WTC11 (cell line): Measurements from ENCODE around the gene AMACR. TPM values are rescaled to one million over a fixed set of nuclear protein-coding genes. Genes with fewer than 3 reads are reported as not detected.

Experiments used
- ATAC-seq: fragments of 200-7000 bp; cut with Tn5 transposase; 2 replicates; pipeline ENCODE4 v1.10.0; 2021; ENCODE audit warnings: mild to moderate bottlenecking, moderate library complexity
- CTCF ChIA-PET: fragments of 300-600 bp; sonication (Branson Sonifier 250); formaldehyde crosslinking; loops from one replicate; lab custom pipeline; 2021; ENCODE audit warnings: antibody characterized with exemption; lab: Charles Lee
- POLR2A ChIA-PET: fragments of 350-600 bp; sonication (Branson Sonifier 250); formaldehyde crosslinking; loops from one replicate; lab custom pipeline; 2021; ENCODE audit warnings: antibody characterized with exemption; lab: Charles Lee
- DNase-seq: peaks from one replicate; pipeline ENCODE4 v3.0.0; 2021; ENCODE audit warnings: low spot score
- H3K27ac Mint-ChIP-seq: 2 replicates; pipeline ENCODE4 v1.8.0; 2021; ENCODE audit warnings: mixed read lengths
- H3K27me3 Mint-ChIP-seq: 2 replicates; pipeline ENCODE4 v1.8.0; 2021; ENCODE audit warnings: low read depth, mild to moderate bottlenecking, moderate library complexity, mixed read lengths
- H3K36me3 Mint-ChIP-seq: 2 replicates; pipeline ENCODE4 v1.8.0; 2021; ENCODE audit warnings: mixed read lengths
- H3K4me1 Mint-ChIP-seq: 2 replicates; pipeline ENCODE4 v1.8.0; 2022; ENCODE audit warnings: mixed read lengths
- H3K4me3 Mint-ChIP-seq: 2 replicates; pipeline ENCODE4 v1.8.0; 2021; ENCODE audit warnings: mild to moderate bottlenecking, moderate library complexity, mixed read lengths
- H3K9me3 Mint-ChIP-seq: 2 replicates; pipeline ENCODE4 v1.8.0; 2021; ENCODE audit warnings: mixed read lengths
- CBFB ChIP-seq: sonication (generic); formaldehyde crosslinking; IDR thresholded peaks from 2 replicates; pipeline ENCODE4 v1.8.1; 2022; ENCODE audit warnings: mild to moderate bottlenecking, low read depth, missing genetic modification reagents
- HMGA2 ChIP-seq: fragments of 250-450 bp; sonication (Bioruptor Pico); IDR thresholded peaks from 2 replicates; pipeline ENCODE4 v1.4.0; 2021; ENCODE audit warnings: mild to moderate bottlenecking, moderate library complexity
- IRF1 ChIP-seq: sonication (generic); formaldehyde crosslinking; IDR thresholded peaks from 2 replicates; pipeline ENCODE4 v1.8.0; 2023; ENCODE audit warnings: missing genetic modification reagents
- JUN ChIP-seq: sonication (generic); formaldehyde crosslinking; IDR thresholded peaks from 2 replicates; pipeline ENCODE4 v1.8.0; 2023; ENCODE audit warnings: mild to moderate bottlenecking, missing genetic modification reagents
- KAT7 ChIP-seq: sonication (generic); formaldehyde crosslinking; IDR thresholded peaks from 2 replicates; pipeline ENCODE4 v1.8.1; 2023; ENCODE audit warnings: missing genetic modification reagents, mild to moderate bottlenecking, borderline replicate concordance
- MYBL2 ChIP-seq: sonication (generic); formaldehyde crosslinking; IDR thresholded peaks from 2 replicates; pipeline ENCODE4 v1.8.1; 2023; ENCODE audit warnings: mild to moderate bottlenecking, moderate library complexity, missing genetic modification reagents
- NFYB ChIP-seq: sonication (generic); formaldehyde crosslinking; conservative IDR thresholded peaks from 2 replicates; pipeline ENCODE4 v1.8.0; 2022; ENCODE audit warnings: low read depth, missing genetic modification reagents
- NR1H2 ChIP-seq: sonication (generic); formaldehyde crosslinking; IDR thresholded peaks from 2 replicates; pipeline ENCODE4 v1.9.0; 2021; ENCODE audit warnings: mild to moderate bottlenecking, moderate library complexity, missing genetic modification reagents
- NR2C2 ChIP-seq: sonication (generic); formaldehyde crosslinking; IDR thresholded peaks from 2 replicates; pipeline ENCODE4 v1.8.0; 2022; ENCODE audit warnings: mild to moderate bottlenecking, missing genetic modification reagents
- RELA ChIP-seq: sonication (generic); formaldehyde crosslinking; IDR thresholded peaks from 2 replicates; pipeline ENCODE4 v1.8.1; 2022; ENCODE audit warnings: missing genetic modification reagents, mild to moderate bottlenecking, borderline replicate concordance
- RORB ChIP-seq: fragments of 250-450 bp; sonication (Bioruptor Pico); IDR thresholded peaks from 2 replicates; pipeline ENCODE4 v1.9.0; 2021; ENCODE audit warnings: mild to moderate bottlenecking
- SOX15 ChIP-seq: fragments of 250-450 bp; sonication (Bioruptor Pico); IDR thresholded peaks from 2 replicates; pipeline ENCODE4 v1.9.0; 2021; ENCODE audit warnings: mild to moderate bottlenecking
- TCF7 ChIP-seq: sonication (generic); formaldehyde crosslinking; IDR thresholded peaks from 2 replicates; pipeline ENCODE4 v1.8.0; 2022; ENCODE audit warnings: mild to moderate bottlenecking, low read depth, missing genetic modification reagents, moderate library complexity
- TEAD1 ChIP-seq: sonication (generic); formaldehyde crosslinking; IDR thresholded peaks from 2 replicates; pipeline ENCODE4 v1.8.0; 2022; ENCODE audit warnings: mild to moderate bottlenecking, missing genetic modification reagents
- ZBTB21 ChIP-seq: sonication (generic); formaldehyde crosslinking; IDR thresholded peaks from 2 replicates; pipeline ENCODE4 v1.8.1; 2023; ENCODE audit warnings: mild to moderate bottlenecking, missing genetic modification reagents, borderline replicate concordance
- ZNF138 ChIP-seq: sonication (generic); formaldehyde crosslinking; conservative IDR thresholded peaks from 2 replicates; pipeline ENCODE4 v1.8.1; 2022; ENCODE audit warnings: mild to moderate bottlenecking, moderate library complexity, missing genetic modification reagents
- ZNF219 ChIP-seq: sonication (generic); formaldehyde crosslinking; IDR thresholded peaks from 2 replicates; pipeline ENCODE4 v1.8.0; 2023; ENCODE audit warnings: missing genetic modification reagents, mild to moderate bottlenecking, borderline replicate concordance
- ZNF232 ChIP-seq: sonication (generic); formaldehyde crosslinking; IDR thresholded peaks from 2 replicates; pipeline ENCODE4 v1.8.0; 2022; ENCODE audit warnings: mild to moderate bottlenecking, missing genetic modification reagents
- ZNF396 ChIP-seq: fragments of 250-450 bp; sonication (Bioruptor Pico); IDR thresholded peaks from 2 replicates; pipeline ENCODE4 v1.8.0; 2021; ENCODE audit warnings: mild to moderate bottlenecking, moderate library complexity, borderline replicate concordance
- ZNF416 ChIP-seq: fragments of 250-450 bp; sonication (Bioruptor Pico); IDR thresholded peaks from 2 replicates; pipeline ENCODE4 v1.9.0; 2021; ENCODE audit warnings: mild to moderate bottlenecking, inconsistent platforms
- total RNA-seq: library from RNA; stranded (reverse); gene quantifications from 3 replicates; pipeline ENCODE4 v1.2.3, GENCODE V29; 2021
- TF ChIP-seq, protein P1 (sequence below): sonication (generic); formaldehyde crosslinking; IDR thresholded peaks from 2 replicates; pipeline ENCODE4 v1.8.0; 2023; ENCODE audit warnings: mild to moderate bottlenecking, missing genetic modification reagents
- TF ChIP-seq, protein P2 (sequence below): sonication (generic); formaldehyde crosslinking; IDR thresholded peaks from 2 replicates; pipeline ENCODE4 v1.8.0; 2022; ENCODE audit warnings: mild to moderate bottlenecking, missing genetic modification reagents
- TF ChIP-seq, protein P3 (sequence below): sonication (generic); formaldehyde crosslinking; IDR thresholded peaks from 2 replicates; pipeline ENCODE4 v1.8.1; 2023; ENCODE audit warnings: mild to moderate bottlenecking, missing genetic modification reagents
- TF ChIP-seq, protein P4 (sequence below): sonication (generic); formaldehyde crosslinking; IDR thresholded peaks from 2 replicates; pipeline ENCODE4 v1.8.0; 2022; ENCODE audit warnings: mild to moderate bottlenecking, missing genetic modification reagents
- TF ChIP-seq, protein P5 (sequence below): fragments of 250-450 bp; sonication (Bioruptor Pico); IDR thresholded peaks from 2 replicates; pipeline ENCODE4 v1.9.0; 2021; ENCODE audit warnings: mild to moderate bottlenecking
- TF ChIP-seq, protein P6 (sequence below): fragments of 250-450 bp; sonication (Bioruptor Pico); IDR thresholded peaks from 2 replicates; pipeline ENCODE4 v1.9.0; 2021; ENCODE audit warnings: moderate library complexity, mild to moderate bottlenecking, inconsistent platforms, borderline replicate concordance

AMACR gene
- total RNA-seq, 1 experiment from 2014 or later = 11.9 TPM

DNA sequence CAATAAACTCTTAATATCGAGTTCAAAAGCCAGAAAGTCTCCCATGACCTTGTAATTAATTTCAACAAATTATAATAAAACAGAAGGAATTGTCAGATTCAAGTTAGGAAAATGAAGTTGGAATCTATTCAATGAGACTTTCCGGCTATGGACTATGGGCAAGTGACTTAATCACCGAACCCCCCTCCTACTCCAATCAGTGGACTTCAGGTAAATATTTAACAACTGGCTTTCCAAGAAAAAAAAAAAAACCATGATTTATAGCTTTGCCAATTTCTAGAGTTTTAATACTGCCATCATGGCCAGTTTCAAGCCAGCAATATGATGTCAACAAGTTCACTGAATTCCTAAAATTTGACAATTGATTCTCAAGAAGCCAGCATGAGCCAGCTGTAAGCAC is 27.8 kb downstream of the AMACR start:
- peaks cover 55% of the 10 kb centered on the region for H3K4me1 Mint-ChIP-seq
- ATAC-seq = no peak
- no peaks in the 10 kb centered on the region for H3K36me3 Mint-ChIP-seq
- no peak overlapping the region for H3K4me3 Mint-ChIP-seq
- no peak for DNase-seq
- no peaks in the 10 kb centered on the region for H3K27me3 Mint-ChIP-seq
- no peak overlapping the region for H3K27ac Mint-ChIP-seq
- POLR2A ChIA-PET = no interaction called here
- TF ChIP-seq IRF1 (CRISPR knock-in tag) (no peak), HMGA2 (no peak), JUN (CRISPR knock-in tag) (no peak), MYBL2 (CRISPR knock-in tag) (no peak), NR1H2 (no peak), ZNF219 (CRISPR knock-in tag) (no peak), ZBTB21 (no peak), SOX15 (CRISPR knock-in tag) (no peak)
- TF ChIP-seq, protein P1, sequence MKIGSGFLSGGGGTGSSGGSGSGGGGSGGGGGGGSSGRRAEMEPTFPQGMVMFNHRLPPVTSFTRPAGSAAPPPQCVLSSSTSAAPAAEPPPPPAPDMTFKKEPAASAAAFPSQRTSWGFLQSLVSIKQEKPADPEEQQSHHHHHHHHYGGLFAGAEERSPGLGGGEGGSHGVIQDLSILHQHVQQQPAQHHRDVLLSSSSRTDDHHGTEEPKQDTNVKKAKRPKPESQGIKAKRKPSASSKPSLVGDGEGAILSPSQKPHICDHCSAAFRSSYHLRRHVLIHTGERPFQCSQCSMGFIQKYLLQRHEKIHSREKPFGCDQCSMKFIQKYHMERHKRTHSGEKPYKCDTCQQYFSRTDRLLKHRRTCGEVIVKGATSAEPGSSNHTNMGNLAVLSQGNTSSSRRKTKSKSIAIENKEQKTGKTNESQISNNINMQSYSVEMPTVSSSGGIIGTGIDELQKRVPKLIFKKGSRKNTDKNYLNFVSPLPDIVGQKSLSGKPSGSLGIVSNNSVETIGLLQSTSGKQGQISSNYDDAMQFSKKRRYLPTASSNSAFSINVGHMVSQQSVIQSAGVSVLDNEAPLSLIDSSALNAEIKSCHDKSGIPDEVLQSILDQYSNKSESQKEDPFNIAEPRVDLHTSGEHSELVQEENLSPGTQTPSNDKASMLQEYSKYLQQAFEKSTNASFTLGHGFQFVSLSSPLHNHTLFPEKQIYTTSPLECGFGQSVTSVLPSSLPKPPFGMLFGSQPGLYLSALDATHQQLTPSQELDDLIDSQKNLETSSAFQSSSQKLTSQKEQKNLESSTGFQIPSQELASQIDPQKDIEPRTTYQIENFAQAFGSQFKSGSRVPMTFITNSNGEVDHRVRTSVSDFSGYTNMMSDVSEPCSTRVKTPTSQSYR (CRISPR knock-in tag) = no peak
- CTCF ChIA-PET = interaction anchor here (2.2 kb wide), 1 partner anchor 16 kb away, joined by 5 read pairs; no protein-coding TSS in a partner anchor
- H3K9me3 Mint-ChIP-seq = peaks cover 3% of the 10 kb centered on the region; the same call in 1 of the 2 replicates

DNA sequence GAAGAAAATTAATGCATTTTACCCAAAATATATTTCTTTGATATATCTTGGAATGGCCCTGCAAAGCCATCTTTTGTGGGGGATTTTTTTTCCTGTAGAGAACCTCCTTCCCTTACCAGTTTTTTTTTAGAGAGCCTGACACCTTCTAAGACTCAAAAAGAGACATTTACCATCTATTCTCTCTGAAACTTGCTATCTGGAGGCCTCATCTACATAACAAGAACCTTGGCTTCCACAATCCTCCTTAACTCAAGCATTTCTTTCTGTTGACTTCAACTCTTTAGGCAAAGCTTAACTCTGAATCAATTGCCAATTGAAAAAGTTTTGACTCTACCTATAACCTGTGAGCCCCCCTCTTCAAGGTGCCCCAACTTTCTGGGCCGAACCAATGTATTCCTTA is 29.5 kb downstream of the AMACR start:
- Mint-ChIP-seq H3K27me3 (no peaks in the 10 kb centered on the region), H3K4me1 (peaks cover 64% of the 10 kb centered on the region), H3K4me3 (no peak overlapping the region; the same call in 1 of the 2 replicates), H3K9me3 (peaks cover 3% of the 10 kb centered on the region; the same call in 1 of the 2 replicates), H3K36me3 (no peaks in the 10 kb centered on the region), H3K27ac (peak overlapping the region; percentile 91)
- ChIA-PET CTCF (interaction anchor here (1.0 to 2.2 kb wide), 3 partner anchors 8 to 19 kb away, joined by 4 to 10 read pairs (median 5); no protein-coding TSS in a partner anchor), POLR2A (no interaction called here)
- DNase-seq = no peak
- ATAC-seq = peak; percentile 75
- TF ChIP-seq RORB (CRISPR knock-in tag) = no peak
- TF ChIP-seq, protein P2, sequence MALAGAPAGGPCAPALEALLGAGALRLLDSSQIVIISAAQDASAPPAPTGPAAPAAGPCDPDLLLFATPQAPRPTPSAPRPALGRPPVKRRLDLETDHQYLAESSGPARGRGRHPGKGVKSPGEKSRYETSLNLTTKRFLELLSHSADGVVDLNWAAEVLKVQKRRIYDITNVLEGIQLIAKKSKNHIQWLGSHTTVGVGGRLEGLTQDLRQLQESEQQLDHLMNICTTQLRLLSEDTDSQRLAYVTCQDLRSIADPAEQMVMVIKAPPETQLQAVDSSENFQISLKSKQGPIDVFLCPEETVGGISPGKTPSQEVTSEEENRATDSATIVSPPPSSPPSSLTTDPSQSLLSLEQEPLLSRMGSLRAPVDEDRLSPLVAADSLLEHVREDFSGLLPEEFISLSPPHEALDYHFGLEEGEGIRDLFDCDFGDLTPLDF (CRISPR knock-in tag) = no peak
- TF ChIP-seq KAT7 (CRISPR knock-in tag) = no peak
- TF ChIP-seq CBFB (CRISPR knock-in tag) = no peak
- TF ChIP-seq, protein P3, sequence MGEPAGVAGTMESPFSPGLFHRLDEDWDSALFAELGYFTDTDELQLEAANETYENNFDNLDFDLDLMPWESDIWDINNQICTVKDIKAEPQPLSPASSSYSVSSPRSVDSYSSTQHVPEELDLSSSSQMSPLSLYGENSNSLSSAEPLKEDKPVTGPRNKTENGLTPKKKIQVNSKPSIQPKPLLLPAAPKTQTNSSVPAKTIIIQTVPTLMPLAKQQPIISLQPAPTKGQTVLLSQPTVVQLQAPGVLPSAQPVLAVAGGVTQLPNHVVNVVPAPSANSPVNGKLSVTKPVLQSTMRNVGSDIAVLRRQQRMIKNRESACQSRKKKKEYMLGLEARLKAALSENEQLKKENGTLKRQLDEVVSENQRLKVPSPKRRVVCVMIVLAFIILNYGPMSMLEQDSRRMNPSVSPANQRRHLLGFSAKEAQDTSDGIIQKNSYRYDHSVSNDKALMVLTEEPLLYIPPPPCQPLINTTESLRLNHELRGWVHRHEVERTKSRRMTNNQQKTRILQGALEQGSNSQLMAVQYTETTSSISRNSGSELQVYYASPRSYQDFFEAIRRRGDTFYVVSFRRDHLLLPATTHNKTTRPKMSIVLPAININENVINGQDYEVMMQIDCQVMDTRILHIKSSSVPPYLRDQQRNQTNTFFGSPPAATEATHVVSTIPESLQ (CRISPR knock-in tag) = no peak
- TF ChIP-seq ZNF138 (CRISPR knock-in tag) = no peak
- TF ChIP-seq NR2C2 (CRISPR knock-in tag) = no peak
- TF ChIP-seq RELA (CRISPR knock-in tag) = no peak
- no peak for TF ChIP-seq ZNF416 (CRISPR knock-in tag)
- TF ChIP-seq, protein P4, sequence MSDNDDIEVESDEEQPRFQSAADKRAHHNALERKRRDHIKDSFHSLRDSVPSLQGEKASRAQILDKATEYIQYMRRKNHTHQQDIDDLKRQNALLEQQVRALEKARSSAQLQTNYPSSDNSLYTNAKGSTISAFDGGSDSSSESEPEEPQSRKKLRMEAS (CRISPR knock-in tag) = no peak
- TF ChIP-seq TEAD1 (CRISPR knock-in tag) = no peak
- TF ChIP-seq ZNF232 (CRISPR knock-in tag) = no peak
- no peak for TF ChIP-seq NFYB
- no peak for TF ChIP-seq TCF7 (CRISPR knock-in tag)
- TF ChIP-seq, protein P5, sequence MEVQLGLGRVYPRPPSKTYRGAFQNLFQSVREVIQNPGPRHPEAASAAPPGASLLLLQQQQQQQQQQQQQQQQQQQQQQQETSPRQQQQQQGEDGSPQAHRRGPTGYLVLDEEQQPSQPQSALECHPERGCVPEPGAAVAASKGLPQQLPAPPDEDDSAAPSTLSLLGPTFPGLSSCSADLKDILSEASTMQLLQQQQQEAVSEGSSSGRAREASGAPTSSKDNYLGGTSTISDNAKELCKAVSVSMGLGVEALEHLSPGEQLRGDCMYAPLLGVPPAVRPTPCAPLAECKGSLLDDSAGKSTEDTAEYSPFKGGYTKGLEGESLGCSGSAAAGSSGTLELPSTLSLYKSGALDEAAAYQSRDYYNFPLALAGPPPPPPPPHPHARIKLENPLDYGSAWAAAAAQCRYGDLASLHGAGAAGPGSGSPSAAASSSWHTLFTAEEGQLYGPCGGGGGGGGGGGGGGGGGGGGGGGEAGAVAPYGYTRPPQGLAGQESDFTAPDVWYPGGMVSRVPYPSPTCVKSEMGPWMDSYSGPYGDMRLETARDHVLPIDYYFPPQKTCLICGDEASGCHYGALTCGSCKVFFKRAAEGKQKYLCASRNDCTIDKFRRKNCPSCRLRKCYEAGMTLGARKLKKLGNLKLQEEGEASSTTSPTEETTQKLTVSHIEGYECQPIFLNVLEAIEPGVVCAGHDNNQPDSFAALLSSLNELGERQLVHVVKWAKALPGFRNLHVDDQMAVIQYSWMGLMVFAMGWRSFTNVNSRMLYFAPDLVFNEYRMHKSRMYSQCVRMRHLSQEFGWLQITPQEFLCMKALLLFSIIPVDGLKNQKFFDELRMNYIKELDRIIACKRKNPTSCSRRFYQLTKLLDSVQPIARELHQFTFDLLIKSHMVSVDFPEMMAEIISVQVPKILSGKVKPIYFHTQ = no peak
- TF ChIP-seq, protein P6, sequence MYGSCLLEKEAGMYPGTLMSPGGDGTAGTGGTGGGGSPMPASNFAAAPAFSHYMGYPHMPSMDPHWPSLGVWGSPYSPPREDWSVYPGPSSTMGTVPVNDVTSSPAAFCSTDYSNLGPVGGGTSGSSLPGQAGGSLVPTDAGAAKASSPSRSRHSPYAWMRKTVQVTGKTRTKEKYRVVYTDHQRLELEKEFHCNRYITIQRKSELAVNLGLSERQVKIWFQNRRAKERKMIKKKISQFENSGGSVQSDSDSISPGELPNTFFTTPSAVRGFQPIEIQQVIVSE (CRISPR knock-in tag) = no peak
- TF ChIP-seq ZNF396 = no peak
